Body of pancreas (tissue), 4 donors: Measurements from ENCODE around the gene ASMT. TPM values are rescaled to one million over a fixed set of nuclear protein-coding genes. Genes with fewer than 3 reads are reported as not detected.

ENCODE experiments used
- ATAC-seq: fragments of 150-250 bp; one replicate; pipeline ENCODE4 v1.9.1; 2016
- DNase-seq, 4 donors: peaks; one replicate each; pipeline ENCODE4 v3.0.0-alpha.2; 2019
- H3K27ac ChIP-seq, 4 donors: fragments of 200-600 bp; sonication (generic); 1 replicate in 3 of 4; 2 replicates in 1 of 4; pipeline versions ENCODE4 v1.5.1 to v1.6.1; 2016 to 2019; ENCODE audit warnings: mild to moderate bottlenecking in 1 of 4, mixed read lengths in 1 of 4, moderate library complexity in 1 of 4
- H3K27me3 ChIP-seq, 2 donors: fragments of 200-600 bp; sonication (generic); one replicate each; pipeline ENCODE4 v1.6.0; 2016; ENCODE audit warnings: mild to moderate bottlenecking in 1 of 2
- H3K36me3 ChIP-seq, 2 donors: fragments of 200-600 bp; sonication (generic); replicated peaks in 1 of 2; 2 replicates each; pipeline ENCODE4 v1.5.1; 2016; ENCODE audit warnings: low read depth in 2 of 2; ENCODE audit not compliant: insufficient read depth in 1 of 2
- H3K4me1 ChIP-seq: fragments of 200-600 bp; sonication (generic); one replicate; pipeline ENCODE4 v1.6.0; 2016
- H3K4me3 ChIP-seq, 2 donors: fragments of 200-600 bp; sonication (generic); 1 replicate in 1 of 2; 2 replicates in 1 of 2; pipeline ENCODE4 v1.5.1; 2016 to 2019
- H3K9me3 ChIP-seq, 3 donors: fragments of 200-600 bp; sonication (generic); 1 replicate in 2 of 3; 2 replicates in 1 of 3; pipeline ENCODE4 v1.5.1; 2016
- CTCF ChIP-seq, 7 experiments: fragments of 450-650 bp in 4 of 7; fragments of 200-600 bp in 3 of 7; sonication (generic) in 3 of 7; IDR thresholded peaks; one replicate each; pipeline ENCODE4 v1.5.1; 2016 to 2019; ENCODE audit warnings: antibody characterized with exemption in 7 of 7
- POLR2A ChIP-seq, 3 donors: fragments of 450-650 bp; IDR thresholded peaks; one replicate each; pipeline ENCODE4 v1.6.1; 2016; ENCODE audit warnings: antibody characterized with exemption in 3 of 3, mild to moderate bottlenecking in 2 of 3
- WGBS, 2 donors: methylation state at CpG; one replicate each; pipeline ENCODE4 v1.1.5; 2017; 5-methylcytosine and 5-hydroxymethylcytosine counted together
- intact Hi-C: fragments of 100-400 bp; cut with DNase I; formaldehyde crosslinking; loops from one replicate; pipeline ENCODE4 v1.15.1; 2023
- total RNA-seq, 2 donors: library from RNA; depleted of rRNA; stranded (reverse); fragments of >200 nt; gene quantifications; one replicate each; pipeline ENCODE4 v1.1.0, GENCODE V29; 2016

Gene ASMT
- total RNA-seq, 2 donors from 2014 or later = not detected

DNA sequence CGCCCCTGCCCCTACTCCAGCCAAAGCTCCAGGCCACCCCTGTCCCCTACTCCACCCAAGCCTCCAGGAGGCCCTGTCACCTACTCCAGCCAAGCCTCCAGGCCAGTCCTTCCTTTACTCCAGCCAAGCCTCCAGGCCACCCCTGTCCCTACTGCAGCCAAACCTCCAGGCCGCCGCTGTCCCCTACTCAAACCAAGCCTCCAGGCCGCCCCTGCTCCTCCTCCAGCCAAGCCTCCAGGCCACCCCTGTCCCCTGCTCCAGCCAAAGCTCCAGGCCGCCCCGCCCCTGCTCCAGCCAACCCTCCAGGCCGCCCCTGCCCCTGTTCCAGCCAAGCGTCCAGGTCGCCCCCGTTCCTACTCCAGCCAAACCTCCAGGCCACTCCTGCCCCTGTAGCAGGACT, 5.1 kb upstream of the ASMT start:
- no peak for TF ChIP-seq POLR2A (IDR thresholded peaks at IDR 0.05)
- no peak for TF ChIP-seq CTCF (IDR thresholded peaks at IDR 0.05)
- intact Hi-C loops = no loop called here
- DNase-seq = no peak
- Histone ChIP-seq H3K9me3 (no peaks in the 10 kb centered on the region), H3K4me3 (no peak overlapping the region), H3K36me3 (no peaks in the 10 kb centered on the region), H3K4me1 (no peaks in the 10 kb centered on the region), H3K27me3 (no peaks in the 10 kb centered on the region), H3K27ac (no peak overlapping the region)
- ATAC-seq = no peak
- WGBS, 2 donors = 61 to 91% methylated on average over 8 of the region's 10 CpGs

GRCh38 chrX:1610166-1610565, 4.7 kb upstream of the ASMT start:
- ATAC-seq (no peak), DNase-seq (no peak)
- H3K27me3 ChIP-seq = no peaks in the 10 kb centered on the region
- H3K36me3 ChIP-seq = no peaks in the 10 kb centered on the region
- no peaks in the 10 kb centered on the region for H3K9me3 ChIP-seq
- TF ChIP-seq POLR2A (IDR thresholded peaks at IDR 0.05) (no peak), CTCF (IDR thresholded peaks at IDR 0.05) (no peak)
- intact Hi-C loops = no loop called here
- no peak overlapping the region for H3K27ac ChIP-seq
- WGBS, 2 donors = 61 to 76% methylated on average over 13 to 14 of the region's 15 CpGs
- no peak overlapping the region for H3K4me3 ChIP-seq
- no peaks in the 10 kb centered on the region for H3K4me1 ChIP-seq

DNA sequence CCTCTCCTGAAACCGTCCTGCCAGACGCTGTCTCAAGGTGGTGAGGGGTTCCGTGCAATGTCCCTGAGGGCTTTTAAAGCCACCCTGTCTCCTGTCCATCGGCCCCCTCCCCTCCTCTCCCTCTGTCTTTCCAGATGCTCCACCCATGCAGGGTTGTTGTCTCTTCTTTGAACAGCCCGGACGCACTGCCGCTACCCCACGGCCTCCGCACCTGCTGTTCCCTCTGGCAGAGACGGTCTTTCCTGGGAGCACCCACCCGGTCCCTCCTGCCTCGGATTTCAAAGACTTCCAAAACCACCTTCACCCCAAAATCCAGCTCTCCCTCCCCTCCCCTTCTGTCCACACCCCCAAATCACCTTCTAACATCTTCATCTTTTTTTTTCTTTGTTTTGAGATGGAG, 4.1 kb upstream of the ASMT start:
- Histone ChIP-seq H3K27me3 (no peaks in the 10 kb centered on the region), H3K9me3 (no peaks in the 10 kb centered on the region), H3K4me1 (no peaks in the 10 kb centered on the region), H3K27ac (no peak overlapping the region), H3K36me3 (no peaks in the 10 kb centered on the region), H3K4me3 (no peak overlapping the region)
- ATAC-seq (no peak), DNase-seq (no peak)
- intact Hi-C loops = no loop called here
- TF ChIP-seq POLR2A (IDR thresholded peaks at IDR 0.05) (no peak), CTCF (IDR thresholded peaks at IDR 0.05) (no peak)
- WGBS, 2 donors = 82 to 84% methylated on average over 12 of the region's 12 CpGs

DNA sequence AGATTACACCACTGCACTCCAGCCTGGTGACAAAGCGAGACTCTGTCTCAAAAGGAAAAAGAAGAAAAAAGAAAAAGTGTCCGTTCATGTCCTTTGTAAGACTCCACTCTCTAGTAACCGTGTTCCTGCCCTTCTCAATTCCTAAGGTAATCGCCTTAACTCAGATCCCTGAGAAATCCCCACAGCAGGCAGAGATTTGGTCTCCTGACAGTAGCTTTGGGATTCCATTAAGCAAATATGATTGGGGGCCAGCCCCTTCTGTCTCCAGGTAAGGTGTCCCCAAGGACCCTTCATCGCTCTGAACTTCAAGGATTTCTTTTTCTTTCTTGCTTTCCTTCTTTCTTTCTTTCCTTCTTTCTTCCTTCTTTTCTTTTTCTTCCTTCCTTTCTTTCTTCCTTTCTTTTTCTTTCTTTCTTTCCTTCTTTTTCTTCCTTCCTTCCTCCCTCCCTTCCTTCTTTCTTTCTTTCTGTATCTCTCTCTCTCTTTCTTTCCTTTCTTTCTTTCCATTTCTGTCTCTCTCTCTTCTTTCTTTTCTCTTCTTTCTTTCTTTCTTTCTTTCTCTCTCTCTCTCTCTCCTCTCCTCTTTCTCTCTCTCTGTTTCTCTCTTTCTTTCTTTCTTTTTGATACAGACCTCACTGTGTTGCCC, 2.1 kb upstream of the ASMT start:
- Histone ChIP-seq H3K4me1 (no peaks in the 10 kb centered on the region), H3K27ac (no peak overlapping the region), H3K4me3 (no peak overlapping the region), H3K27me3 (no peaks in the 10 kb centered on the region), H3K36me3 (no peaks in the 10 kb centered on the region), H3K9me3 (no peaks in the 10 kb centered on the region)
- TF ChIP-seq POLR2A (IDR thresholded peaks at IDR 0.05) = no peak
- TF ChIP-seq CTCF (IDR thresholded peaks at IDR 0.05) = no peak
- DNase-seq = no peak
- intact Hi-C loops = no loop called here
- no peak for ATAC-seq
- 80 to 87% methylated on average over 5 of the region's 5 CpGs for WGBS, 2 donors

DNA sequence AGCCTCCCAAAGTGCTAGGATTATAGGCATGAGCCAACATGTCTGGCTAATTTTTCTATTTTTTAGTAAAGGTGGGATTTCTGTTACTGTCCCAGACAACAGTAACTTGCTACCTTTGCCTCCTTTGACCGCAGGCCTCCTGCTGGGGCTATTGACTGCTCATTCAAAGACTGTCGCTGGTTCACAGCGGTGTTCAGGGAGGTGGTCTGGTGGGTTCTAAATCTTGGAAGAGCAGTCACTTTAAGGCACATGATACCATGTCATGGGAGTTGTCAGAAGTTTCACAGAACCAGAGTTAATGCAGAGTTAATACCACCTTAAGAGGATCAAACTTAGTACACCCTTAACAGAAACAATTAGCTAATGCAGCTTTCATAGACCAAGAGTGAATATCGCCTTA, 3.8 kb downstream of the ASMT start:
- TF ChIP-seq POLR2A (IDR thresholded peaks at IDR 0.05) (no peak), CTCF (IDR thresholded peaks at IDR 0.05) (no peak)
- Histone ChIP-seq H3K27me3 (no peaks in the 10 kb centered on the region), H3K9me3 (no peaks in the 10 kb centered on the region), H3K36me3 (no peaks in the 10 kb centered on the region), H3K4me3 (no peak overlapping the region), H3K27ac (no peak overlapping the region), H3K4me1 (no peaks in the 10 kb centered on the region)
- no peak for DNase-seq
- ATAC-seq = no peak
- intact Hi-C loops = no loop called here
- WGBS, 2 donors = 56 to 61% methylated on average over 4 of the region's 4 CpGs
